ENCODE data around the gene FGF21.

Gene FGF21

DNA sequence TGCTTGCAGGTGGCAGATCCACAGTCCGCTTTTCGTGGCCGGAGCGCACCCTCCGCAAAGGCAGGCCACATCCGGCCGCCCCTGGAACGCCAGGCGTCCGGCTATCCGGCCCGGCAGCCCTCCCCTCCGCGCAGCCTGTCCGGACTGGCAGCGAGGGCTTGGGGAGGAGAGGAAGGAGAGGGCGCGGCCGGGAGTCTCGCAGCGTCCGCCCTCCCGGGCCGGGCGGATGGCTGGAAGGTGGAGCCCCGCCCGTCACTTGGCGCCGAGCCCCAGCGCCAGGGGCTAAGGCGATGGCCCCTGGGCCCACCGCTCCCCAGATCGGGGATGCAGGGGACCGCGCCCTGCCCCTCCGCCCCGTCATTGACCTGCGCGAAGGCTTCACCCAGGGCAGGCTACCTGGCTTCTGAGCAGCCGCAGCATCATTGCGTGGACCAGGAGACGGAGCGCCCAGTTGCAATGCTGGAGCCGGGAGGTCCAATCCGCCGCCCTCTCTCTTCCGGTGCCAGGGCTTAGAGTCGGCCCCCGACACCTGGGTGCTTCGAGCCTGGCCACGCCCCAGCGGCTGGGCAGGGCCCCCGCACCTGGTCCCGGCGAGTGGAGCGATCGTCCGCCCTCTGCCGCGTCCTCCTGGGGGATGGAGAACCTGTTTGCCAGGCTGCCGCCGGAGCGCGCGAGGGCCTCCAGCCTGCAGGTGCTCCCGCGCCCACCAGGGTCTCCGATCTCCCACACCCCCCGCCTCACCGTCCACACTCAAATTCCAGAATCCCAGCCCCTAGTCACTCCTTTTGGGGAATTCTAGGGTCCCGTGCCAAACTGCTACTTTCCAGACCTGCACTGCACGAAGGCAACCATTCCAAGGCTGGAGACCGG, 2.6 kb upstream of the FGF21 start, which contains the start of gene FUT1 (continued):
- TF ChIP-seq ZNF133 (tag by site-specific recombination; IDR thresholded peaks at IDR 0.05): no peak
- no peak for TF ChIP-seq ZNF621 (tag by site-specific recombination; IDR thresholded peaks at IDR 0.05)
- TF ChIP-seq ZBTB21 (tag by site-specific recombination; IDR thresholded peaks at IDR 0.05): peak; percentile 14; the same call in 1 of the 2 replicates
- no peak for TF ChIP-seq ZNF2 (tag by site-specific recombination; IDR thresholded peaks at IDR 0.05)
- TF ChIP-seq ZNF514 (tag by site-specific recombination; IDR thresholded peaks at IDR 0.05): no peak
- TF ChIP-seq ZNF747 (tag by site-specific recombination; IDR thresholded peaks at IDR 0.05): no peak
- TF ChIP-seq KLF7 (tag by site-specific recombination; IDR thresholded peaks at IDR 0.05; ENCODE audit: borderline replicate concordance): peak; percentile 94
- TF ChIP-seq, protein P1, sequence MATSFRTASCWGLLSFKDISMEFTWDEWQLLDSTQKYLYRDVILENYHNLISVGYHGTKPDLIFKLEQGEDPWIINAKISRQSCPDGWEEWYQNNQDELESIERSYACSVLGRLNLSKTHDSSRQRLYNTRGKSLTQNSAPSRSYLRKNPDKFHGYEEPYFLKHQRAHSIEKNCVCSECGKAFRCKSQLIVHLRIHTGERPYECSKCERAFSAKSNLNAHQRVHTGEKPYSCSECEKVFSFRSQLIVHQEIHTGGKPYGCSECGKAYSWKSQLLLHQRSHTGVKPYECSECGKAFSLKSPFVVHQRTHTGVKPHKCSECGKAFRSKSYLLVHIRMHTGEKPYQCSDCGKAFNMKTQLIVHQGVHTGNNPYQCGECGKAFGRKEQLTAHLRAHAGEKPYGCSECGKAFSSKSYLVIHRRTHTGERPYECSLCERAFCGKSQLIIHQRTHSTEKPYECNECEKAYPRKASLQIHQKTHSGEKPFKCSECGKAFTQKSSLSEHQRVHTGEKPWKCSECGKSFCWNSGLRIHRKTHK (tag by site-specific recombination; IDR thresholded peaks at IDR 0.05): no peak
- no peak for TF ChIP-seq GFI1B (tag by site-specific recombination; IDR thresholded peaks at IDR 0.05)
- no peak; the same call in 1 of the 2 replicates for TF ChIP-seq ZNF777 (tag by site-specific recombination; IDR thresholded peaks at IDR 0.05; ENCODE audit: borderline replicate concordance)
- TF ChIP-seq ZNF544 (tag by site-specific recombination; IDR thresholded peaks at IDR 0.05): no peak
- TF ChIP-seq, protein P2, sequence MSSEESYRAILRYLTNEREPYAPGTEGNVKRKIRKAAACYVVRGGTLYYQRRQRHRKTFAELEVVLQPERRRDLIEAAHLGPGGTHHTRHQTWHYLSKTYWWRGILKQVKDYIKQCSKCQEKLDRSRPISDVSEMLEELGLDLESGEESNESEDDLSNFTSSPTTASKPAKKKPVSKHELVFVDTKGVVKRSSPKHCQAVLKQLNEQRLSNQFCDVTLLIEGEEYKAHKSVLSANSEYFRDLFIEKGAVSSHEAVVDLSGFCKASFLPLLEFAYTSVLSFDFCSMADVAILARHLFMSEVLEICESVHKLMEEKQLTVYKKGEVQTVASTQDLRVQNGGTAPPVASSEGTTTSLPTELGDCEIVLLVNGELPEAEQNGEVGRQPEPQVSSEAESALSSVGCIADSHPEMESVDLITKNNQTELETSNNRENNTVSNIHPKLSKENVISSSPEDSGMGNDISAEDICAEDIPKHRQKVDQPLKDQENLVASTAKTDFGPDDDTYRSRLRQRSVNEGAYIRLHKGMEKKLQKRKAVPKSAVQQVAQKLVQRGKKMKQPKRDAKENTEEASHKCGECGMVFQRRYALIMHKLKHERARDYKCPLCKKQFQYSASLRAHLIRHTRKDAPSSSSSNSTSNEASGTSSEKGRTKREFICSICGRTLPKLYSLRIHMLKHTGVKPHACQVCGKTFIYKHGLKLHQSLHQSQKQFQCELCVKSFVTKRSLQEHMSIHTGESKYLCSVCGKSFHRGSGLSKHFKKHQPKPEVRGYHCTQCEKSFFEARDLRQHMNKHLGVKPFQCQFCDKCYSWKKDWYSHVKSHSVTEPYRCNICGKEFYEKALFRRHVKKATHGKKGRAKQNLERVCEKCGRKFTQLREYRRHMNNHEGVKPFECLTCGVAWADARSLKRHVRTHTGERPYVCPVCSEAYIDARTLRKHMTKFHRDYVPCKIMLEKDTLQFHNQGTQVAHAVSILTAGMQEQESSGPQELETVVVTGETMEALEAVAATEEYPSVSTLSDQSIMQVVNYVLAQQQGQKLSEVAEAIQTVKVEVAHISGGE (tag by site-specific recombination; conservative IDR thresholded peaks at IDR 0.05; ENCODE audit: low read depth): peak; percentile 53; the same call in 1 of the 2 replicates
- peak; percentile 84 for TF ChIP-seq ZEB2 (tag by site-specific recombination; IDR thresholded peaks at IDR 0.05)
- TF ChIP-seq, protein P3, sequence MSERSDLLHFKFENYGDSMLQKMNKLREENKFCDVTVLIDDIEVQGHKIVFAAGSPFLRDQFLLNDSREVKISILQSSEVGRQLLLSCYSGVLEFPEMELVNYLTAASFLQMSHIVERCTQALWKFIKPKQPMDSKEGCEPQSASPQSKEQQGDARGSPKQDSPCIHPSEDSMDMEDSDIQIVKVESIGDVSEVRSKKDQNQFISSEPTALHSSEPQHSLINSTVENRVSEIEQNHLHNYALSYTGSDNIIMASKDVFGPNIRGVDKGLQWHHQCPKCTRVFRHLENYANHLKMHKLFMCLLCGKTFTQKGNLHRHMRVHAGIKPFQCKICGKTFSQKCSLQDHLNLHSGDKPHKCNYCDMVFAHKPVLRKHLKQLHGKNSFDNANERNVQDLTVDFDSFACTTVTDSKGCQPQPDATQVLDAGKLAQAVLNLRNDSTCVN (tag by site-specific recombination; optimal IDR thresholded peaks at IDR 0.05): peak; percentile 48
- no peak for TF ChIP-seq ZNF239 (tag by site-specific recombination; IDR thresholded peaks at IDR 0.05)
- peak; percentile 50; the same call in 1 of the 2 replicates for TF ChIP-seq KLF10 (tag by site-specific recombination; IDR thresholded peaks at IDR 0.05)
- TF ChIP-seq KLF9 (tag by site-specific recombination; IDR thresholded peaks at IDR 0.05; ENCODE audit: low read depth): peak; percentile 70
- TF ChIP-seq ZNF121 (tag by site-specific recombination; IDR thresholded peaks at IDR 0.05): no peak
- no peak for TF ChIP-seq ZNF350 (tag by site-specific recombination; IDR thresholded peaks at IDR 0.05)
- peak; percentile 85 for TF ChIP-seq SCRT2 (tag by site-specific recombination; IDR thresholded peaks at IDR 0.05)
- peak; percentile 73 for TF ChIP-seq GLIS1 (tag by site-specific recombination; IDR thresholded peaks at IDR 0.05)
- peak; percentile 67 for TF ChIP-seq ZFHX2 (tag by site-specific recombination; conservative IDR thresholded peaks at IDR 0.05)
- TF ChIP-seq ZNF175 (tag by site-specific recombination; IDR thresholded peaks at IDR 0.05): no peak
- TF ChIP-seq ZNF10 (tag by site-specific recombination; IDR thresholded peaks at IDR 0.05): peak; percentile 77
- no peak for TF ChIP-seq ZNF549 (tag by site-specific recombination; IDR thresholded peaks at IDR 0.05)
- TF ChIP-seq, protein P4, sequence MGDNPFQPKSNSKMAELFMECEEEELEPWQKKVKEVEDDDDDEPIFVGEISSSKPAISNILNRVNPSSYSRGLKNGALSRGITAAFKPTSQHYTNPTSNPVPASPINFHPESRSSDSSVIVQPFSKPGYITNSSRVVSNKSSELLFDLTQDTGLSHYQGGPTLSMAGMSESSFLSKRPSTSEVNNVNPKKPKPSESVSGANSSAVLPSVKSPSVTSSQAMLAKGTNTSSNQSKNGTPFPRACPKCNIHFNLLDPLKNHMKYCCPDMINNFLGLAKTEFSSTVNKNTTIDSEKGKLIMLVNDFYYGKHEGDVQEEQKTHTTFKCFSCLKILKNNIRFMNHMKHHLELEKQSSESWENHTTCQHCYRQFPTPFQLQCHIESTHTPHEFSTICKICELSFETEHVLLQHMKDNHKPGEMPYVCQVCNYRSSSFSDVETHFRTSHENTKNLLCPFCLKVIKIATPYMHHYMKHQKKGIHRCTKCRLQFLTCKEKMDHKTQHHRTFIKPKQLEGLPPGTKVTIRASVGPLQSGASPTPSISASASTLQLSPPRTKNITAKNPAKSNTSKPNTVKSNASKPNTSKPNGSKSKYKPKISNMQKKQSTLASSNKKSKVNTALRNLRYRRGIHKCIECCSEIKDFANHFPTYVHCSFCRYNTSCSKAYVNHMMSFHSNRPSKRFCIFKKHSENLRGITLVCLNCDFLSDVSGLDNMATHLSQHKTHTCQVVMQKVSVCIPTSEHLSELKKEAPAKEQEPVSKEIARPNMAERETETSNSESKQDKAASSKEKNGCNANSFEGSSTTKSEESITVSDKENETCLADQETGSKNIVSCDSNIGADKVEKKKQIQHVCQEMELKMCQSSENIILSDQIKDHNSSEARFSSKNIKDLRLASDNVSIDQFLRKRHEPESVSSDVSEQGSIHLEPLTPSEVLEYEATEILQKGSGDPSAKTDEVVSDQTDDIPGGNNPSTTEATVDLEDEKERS (tag by site-specific recombination; IDR thresholded peaks at IDR 0.05): 0 out of 2 replicates have a peak, but pooled peaks have one; percentile 25
- peak; percentile 85 for TF ChIP-seq ZFP37 (tag by site-specific recombination; IDR thresholded peaks at IDR 0.05)
